ENCODE data around the gene INPP5D.

DNA sequence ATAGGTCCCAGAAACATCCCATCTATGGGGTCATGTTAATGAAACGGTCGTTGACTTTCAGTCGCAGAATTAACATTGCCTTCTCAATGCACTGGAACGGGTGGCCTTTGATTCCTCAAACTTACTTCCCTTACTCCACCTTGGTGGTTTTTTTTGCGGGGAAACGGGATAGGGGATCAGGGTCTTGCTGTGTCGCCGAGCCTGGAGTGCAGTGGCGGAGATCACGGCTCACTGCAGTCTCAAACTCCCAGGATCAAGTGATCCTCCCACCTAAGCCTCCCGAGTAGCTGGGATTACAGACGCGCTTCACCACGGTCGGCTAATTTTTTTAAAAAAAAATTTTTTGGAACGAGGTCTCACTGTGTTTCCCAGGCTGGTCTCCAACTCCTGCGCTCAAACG is 192.1 kb downstream of the INPP5D start:
- TF ChIP-seq CTCF (conservative IDR thresholded peaks at IDR 0.05; ENCODE audit: low read depth, low read length): no peak
- no peak for TF ChIP-seq EZH2 (IDR thresholded peaks at IDR 0.05; ENCODE audit: borderline replicate concordance, low read depth, low read length, poor library complexity, severe bottlenecking)

All from A673 (cell line).